GM18909 (cell line): ENCODE data around the gene TYROBP.
"Not testable (repeated sequence)": the region's sequence is repeated elsewhere in the genome, so short reads cannot be mapped to it uniquely, and the experiment has no call there.

ENCODE experiments used
- ATAC-seq: cut with Tn5 transposase; IDR thresholded peaks from one replicate; pipeline ENCODE4 v1.9.1; 2021; ENCODE audit warnings: mild to moderate bottlenecking; ENCODE audit not compliant: unreplicated experiment, poor library complexity

The TYROBP gene

GRCh38 chr19:35901854-35902661 lies 6.0 kb downstream of the TYROBP start, which contains the start of gene HCST:
HCST (plus strand) TSS chr19:35902529; CDS start chr19:35902594, 65 bp downstream.
- no peak for ATAC-seq

GRCh38 chr19:35901055-35901644 lies 6.9 kb downstream of the TYROBP start:
- ATAC-seq: no peak

GRCh38 chr19:35899547-35900214 lies 8.4 kb downstream of the TYROBP start:
- peak; percentile 43 for ATAC-seq

GRCh38 chr19:35898499-35898809 lies 9.6 kb downstream of the TYROBP start:
- no peak for ATAC-seq

GRCh38 chr19:35897706-35898451 lies 10.2 kb downstream of the TYROBP start:
- ATAC-seq: no peak

GRCh38 chr19:35896643-35897040 lies 11.5 kb downstream of the TYROBP start:
- ATAC-seq: no peak

- no peak for ATAC-seq
Observed at GRCh38 chr19:35895911-35896642, 12.0 kb downstream of the TYROBP start.

GRCh38 chr19:35894342-35894741 lies 13.8 kb downstream of the TYROBP start:
- ATAC-seq: no peak

GRCh38 chr19:35891819-35892218 lies 16.3 kb downstream of the TYROBP start:
- not testable (repeated sequence) for ATAC-seq

- no peak for ATAC-seq
Observed at GRCh38 chr19:35890113-35890650, 17.9 kb downstream of the TYROBP start.

GRCh38 chr19:35889370-35890112 lies 18.6 kb downstream of the TYROBP start:
- no peak for ATAC-seq

GRCh38 chr19:35888398-35888797 lies 19.7 kb downstream of the TYROBP start:
- no peak for ATAC-seq

- ATAC-seq: no peak
Observed at GRCh38 chr19:35887197-35887596, 20.9 kb downstream of the TYROBP start.

- ATAC-seq: no peak
Observed at GRCh38 chr19:35885904-35886303, 22.2 kb downstream of the TYROBP start.

- ATAC-seq: no peak
Observed at GRCh38 chr19:35885225-35885738, 22.8 kb downstream of the TYROBP start.

- no peak for ATAC-seq
Observed at GRCh38 chr19:35883882-35884281, 24.2 kb downstream of the TYROBP start.

- no peak for ATAC-seq
Observed at GRCh38 chr19:35882114-35882832, 25.8 kb downstream of the TYROBP start.

GRCh38 chr19:35879770-35880317 lies 28.3 kb downstream of the TYROBP start:
- no peak for ATAC-seq
